NB4 (cell line): ENCODE measurements around the gene SRPRA.

Experiments
- MAX ChIP-seq: IDR thresholded peaks from 2 replicates; pipeline ENCODE4 v1.6.1; 2011; ENCODE audit warnings: low read depth, low read length
- MYC ChIP-seq: IDR thresholded peaks from 2 replicates; pipeline ENCODE4 v1.6.1; 2011; ENCODE audit warnings: low read depth, low read length
- POLR2A ChIP-seq: IDR thresholded peaks from 2 replicates; pipeline ENCODE4 v1.6.1; 2011; ENCODE audit warnings: mild to moderate bottlenecking; ENCODE audit not compliant: insufficient read length; ENCODE audit errors: extremely low read depth
- TF ChIP-seq, protein P1 (sequence below): IDR thresholded peaks from one replicate; pipeline ENCODE4 v1.5.1; 2012; ENCODE audit warnings: low read depth, low read length

GRCh38 chr11:126229858-126230540, 38.7 kb downstream of the SRPRA start:
- TF ChIP-seq, protein P1, sequence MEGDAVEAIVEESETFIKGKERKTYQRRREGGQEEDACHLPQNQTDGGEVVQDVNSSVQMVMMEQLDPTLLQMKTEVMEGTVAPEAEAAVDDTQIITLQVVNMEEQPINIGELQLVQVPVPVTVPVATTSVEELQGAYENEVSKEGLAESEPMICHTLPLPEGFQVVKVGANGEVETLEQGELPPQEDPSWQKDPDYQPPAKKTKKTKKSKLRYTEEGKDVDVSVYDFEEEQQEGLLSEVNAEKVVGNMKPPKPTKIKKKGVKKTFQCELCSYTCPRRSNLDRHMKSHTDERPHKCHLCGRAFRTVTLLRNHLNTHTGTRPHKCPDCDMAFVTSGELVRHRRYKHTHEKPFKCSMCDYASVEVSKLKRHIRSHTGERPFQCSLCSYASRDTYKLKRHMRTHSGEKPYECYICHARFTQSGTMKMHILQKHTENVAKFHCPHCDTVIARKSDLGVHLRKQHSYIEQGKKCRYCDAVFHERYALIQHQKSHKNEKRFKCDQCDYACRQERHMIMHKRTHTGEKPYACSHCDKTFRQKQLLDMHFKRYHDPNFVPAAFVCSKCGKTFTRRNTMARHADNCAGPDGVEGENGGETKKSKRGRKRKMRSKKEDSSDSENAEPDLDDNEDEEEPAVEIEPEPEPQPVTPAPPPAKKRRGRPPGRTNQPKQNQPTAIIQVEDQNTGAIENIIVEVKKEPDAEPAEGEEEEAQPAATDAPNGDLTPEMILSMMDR: no peak
- TF ChIP-seq POLR2A: no peak
- no peak for TF ChIP-seq MYC
- TF ChIP-seq MAX: no peak
